HEK293 (cell line): ENCODE results near the gene FKBP10.

Experiments
- CTCF ChIA-PET: fragments of 350-600 bp; formaldehyde crosslinking; extraction: SDS; loops from one replicate; lab custom pipeline; 2021; ENCODE audit warnings: antibody characterized with exemption; lab: Yijun Ruan, JAX
- POLR2A ChIA-PET: fragments of 300-600 bp; formaldehyde crosslinking; extraction: SDS; loops from one replicate; lab custom pipeline; 2020; ENCODE audit warnings: antibody characterized with exemption, inconsistent platforms; lab: Yijun Ruan, JAX
- H3K27ac ChIP-seq: fragments of 200-500 bp; sonication (Bioruptor generic); 2 replicates; pipeline ENCODE4 v1.5.1; 2014; ENCODE audit warnings: low read depth, low read length, control low read depth, inconsistent platforms; ENCODE audit errors: extremely low read depth
- H3K36me3 ChIP-seq, 2 experiments: fragments of 200-500 bp in 1 of 2; sonication (Bioruptor generic) in 1 of 2; 1 replicate in 1 of 2; 2 replicates in 1 of 2; pipeline ENCODE4 v1.5.1; 2014 to 2017; ENCODE audit warnings: inconsistent platforms in 2 of 2, low read length in 2 of 2; ENCODE audit not compliant: control insufficient read depth in 2 of 2, insufficient read depth in 1 of 2
- H3K4me1 ChIP-seq: fragments of 200-500 bp; sonication (Bioruptor generic); 2 replicates; pipeline ENCODE4 v1.5.1; 2014; ENCODE audit warnings: mild to moderate bottlenecking, low read length, inconsistent platforms; ENCODE audit not compliant: control insufficient read depth, insufficient read depth
- H3K4me3 ChIP-seq: 2 replicates; pipeline ENCODE4 v1.5.1; 2011; ENCODE audit warnings: low read depth, mild to moderate bottlenecking, control low read depth, low read length, moderate library complexity
- H3K9me3 ChIP-seq: fragments of 200-500 bp; sonication (Bioruptor generic); 2 replicates; pipeline ENCODE4 v1.5.1; 2014; ENCODE audit warnings: low read depth, low read length, inconsistent platforms; ENCODE audit not compliant: control insufficient read depth, insufficient read depth
- GLI4 ChIP-seq: fragments of 450-650 bp; formaldehyde crosslinking; IDR thresholded peaks from 2 replicates; pipeline ENCODE4 v1.5.1; 2016; ENCODE audit warnings: missing biosample characterization, missing genetic modification characterization
- HOXC10 ChIP-seq: sonication (generic); formaldehyde crosslinking; IDR thresholded peaks from 2 replicates; pipeline ENCODE4 v1.8.1; 2023; ENCODE audit warnings: mild to moderate bottlenecking, missing genetic modification reagents
- HOXD13 ChIP-seq: sonication (generic); formaldehyde crosslinking; IDR thresholded peaks from 2 replicates; pipeline ENCODE4 v1.8.0; 2022; ENCODE audit warnings: missing genetic modification reagents, borderline replicate concordance
- KLF16 ChIP-seq: fragments of 450-650 bp; formaldehyde crosslinking; IDR thresholded peaks from 2 replicates; pipeline ENCODE4 v1.5.1; 2017; ENCODE audit warnings: missing biosample characterization, missing genetic modification characterization
- KLF9 ChIP-seq: fragments of 450-650 bp; formaldehyde crosslinking; IDR thresholded peaks from 2 replicates; pipeline ENCODE4 v1.5.1; 2016; ENCODE audit warnings: missing biosample characterization, missing genetic modification characterization, low read depth
- ZNF169 ChIP-seq: fragments of 450-650 bp; formaldehyde crosslinking; IDR thresholded peaks from 2 replicates; pipeline ENCODE4 v1.5.1; 2016; ENCODE audit warnings: missing biosample characterization, missing genetic modification characterization
- ZNF175 ChIP-seq: fragments of 450-650 bp; formaldehyde crosslinking; IDR thresholded peaks from 2 replicates; pipeline ENCODE4 v1.5.1; 2016; ENCODE audit warnings: missing biosample characterization, missing genetic modification characterization
- ZNF311 ChIP-seq: fragments of 450-650 bp; formaldehyde crosslinking; IDR thresholded peaks from 2 replicates; pipeline ENCODE4 v1.5.1; 2017; ENCODE audit warnings: missing biosample characterization, missing genetic modification characterization, borderline replicate concordance
- ZNF341 ChIP-seq: fragments of 450-650 bp; formaldehyde crosslinking; IDR thresholded peaks from 2 replicates; pipeline ENCODE4; 2016; ENCODE audit warnings: low read depth, missing biosample characterization, missing genetic modification characterization
- ZNF350 ChIP-seq: fragments of 450-650 bp; formaldehyde crosslinking; IDR thresholded peaks from 2 replicates; pipeline ENCODE4 v1.5.0; 2017; ENCODE audit warnings: missing biosample characterization, mild to moderate bottlenecking, missing genetic modification characterization
- ZNF433 ChIP-seq: fragments of 450-650 bp; formaldehyde crosslinking; IDR thresholded peaks from 2 replicates; pipeline ENCODE4 v1.5.1; 2016; ENCODE audit warnings: missing biosample characterization, missing genetic modification characterization, low read depth
- ZNF549 ChIP-seq: fragments of 450-650 bp; IDR thresholded peaks from 2 replicates; pipeline ENCODE4 v1.5.1; 2018; ENCODE audit warnings: missing biosample characterization, missing genetic modification characterization, mild to moderate bottlenecking, inconsistent platforms, moderate library complexity
- ZNF660 ChIP-seq: fragments of 450-650 bp; IDR thresholded peaks from 2 replicates; pipeline ENCODE4 v1.5.1; 2018; ENCODE audit warnings: missing biosample characterization, mild to moderate bottlenecking, missing genetic modification characterization
- ZNF664 ChIP-seq: fragments of 450-650 bp; formaldehyde crosslinking; IDR thresholded peaks from 2 replicates; pipeline ENCODE4 v1.5.1; 2016; ENCODE audit warnings: missing biosample characterization, missing genetic modification characterization
- ZNF677 ChIP-seq: fragments of 450-650 bp; IDR thresholded peaks from 2 replicates; pipeline ENCODE4 v1.5.0; 2018; ENCODE audit warnings: missing biosample characterization, mild to moderate bottlenecking, missing genetic modification characterization, moderate library complexity
- TF ChIP-seq, protein P1 (sequence below): fragments of 450-650 bp; formaldehyde crosslinking; IDR thresholded peaks from 2 replicates; pipeline ENCODE4 v1.5.1; 2016; ENCODE audit warnings: missing biosample characterization, missing genetic modification characterization
- TF ChIP-seq, protein P2 (sequence below): fragments of 450-650 bp; formaldehyde crosslinking; IDR thresholded peaks from 2 replicates; pipeline ENCODE4 v1.5.1; 2016; ENCODE audit warnings: missing biosample characterization, missing genetic modification characterization, low read depth
- TF ChIP-seq, protein P3 (sequence below): fragments of 450-650 bp; formaldehyde crosslinking; IDR thresholded peaks from 2 replicates; pipeline ENCODE4 v1.5.1; 2016; ENCODE audit warnings: missing biosample characterization, missing genetic modification characterization
- TF ChIP-seq, protein P4 (sequence below): fragments of 450-650 bp; formaldehyde crosslinking; IDR thresholded peaks from 2 replicates; pipeline ENCODE4 v1.5.1; 2016; ENCODE audit warnings: missing biosample characterization, missing genetic modification characterization
- TF ChIP-seq, protein P5 (sequence below): fragments of 450-650 bp; formaldehyde crosslinking; IDR thresholded peaks from 2 replicates; pipeline ENCODE4 v1.5.1; 2017; ENCODE audit warnings: missing biosample characterization, missing genetic modification characterization
- TF ChIP-seq, protein P6 (sequence below): fragments of 450-650 bp; formaldehyde crosslinking; IDR thresholded peaks from 2 replicates; pipeline ENCODE4 v1.5.1; 2017; ENCODE audit warnings: missing biosample characterization, missing genetic modification characterization

Gene FKBP10

DNA sequence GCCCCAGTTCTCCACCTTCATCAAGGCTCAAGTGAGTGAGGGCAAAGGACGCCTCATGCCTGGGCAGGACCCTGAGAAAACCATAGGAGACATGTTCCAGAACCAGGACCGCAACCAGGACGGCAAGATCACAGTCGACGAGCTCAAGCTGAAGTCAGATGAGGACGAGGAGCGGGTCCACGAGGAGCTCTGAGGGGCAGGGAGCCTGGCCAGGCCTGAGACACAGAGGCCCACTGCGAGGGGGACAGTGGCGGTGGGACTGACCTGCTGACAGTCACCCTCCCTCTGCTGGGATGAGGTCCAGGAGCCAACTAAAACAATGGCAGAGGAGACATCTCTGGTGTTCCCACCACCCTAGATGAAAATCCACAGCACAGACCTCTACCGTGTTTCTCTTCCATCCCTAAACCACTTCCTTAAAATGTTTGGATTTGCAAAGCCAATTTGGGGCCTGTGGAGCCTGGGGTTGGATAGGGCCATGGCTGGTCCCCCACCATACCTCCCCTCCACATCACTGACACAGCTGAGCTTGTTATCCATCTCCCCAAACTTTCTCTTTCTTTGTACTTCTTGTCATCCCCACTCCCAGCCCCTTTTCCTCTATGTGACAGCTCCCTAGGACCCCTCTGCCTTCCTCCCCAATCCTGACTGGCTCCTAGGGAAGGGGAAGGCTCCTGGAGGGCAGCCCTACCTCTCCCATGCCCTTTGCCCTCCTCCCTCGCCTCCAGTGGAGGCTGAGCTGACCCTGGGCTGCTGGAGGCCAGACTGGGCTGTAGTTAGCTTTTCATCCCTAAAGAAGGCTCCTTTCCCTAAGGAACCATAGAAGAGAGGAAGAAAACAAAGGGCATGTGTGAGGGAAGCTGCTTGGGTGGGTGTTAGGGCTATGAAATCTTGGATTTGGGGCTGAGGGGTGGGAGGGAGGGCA, 9.7 kb downstream of the FKBP10 start:
- peak; percentile 18; the same call in 1 of the 2 replicates for TF ChIP-seq ZNF341 (tag by site-specific recombination)
- no peak for TF ChIP-seq ZNF175 (tag by site-specific recombination)
- TF ChIP-seq, protein P1, sequence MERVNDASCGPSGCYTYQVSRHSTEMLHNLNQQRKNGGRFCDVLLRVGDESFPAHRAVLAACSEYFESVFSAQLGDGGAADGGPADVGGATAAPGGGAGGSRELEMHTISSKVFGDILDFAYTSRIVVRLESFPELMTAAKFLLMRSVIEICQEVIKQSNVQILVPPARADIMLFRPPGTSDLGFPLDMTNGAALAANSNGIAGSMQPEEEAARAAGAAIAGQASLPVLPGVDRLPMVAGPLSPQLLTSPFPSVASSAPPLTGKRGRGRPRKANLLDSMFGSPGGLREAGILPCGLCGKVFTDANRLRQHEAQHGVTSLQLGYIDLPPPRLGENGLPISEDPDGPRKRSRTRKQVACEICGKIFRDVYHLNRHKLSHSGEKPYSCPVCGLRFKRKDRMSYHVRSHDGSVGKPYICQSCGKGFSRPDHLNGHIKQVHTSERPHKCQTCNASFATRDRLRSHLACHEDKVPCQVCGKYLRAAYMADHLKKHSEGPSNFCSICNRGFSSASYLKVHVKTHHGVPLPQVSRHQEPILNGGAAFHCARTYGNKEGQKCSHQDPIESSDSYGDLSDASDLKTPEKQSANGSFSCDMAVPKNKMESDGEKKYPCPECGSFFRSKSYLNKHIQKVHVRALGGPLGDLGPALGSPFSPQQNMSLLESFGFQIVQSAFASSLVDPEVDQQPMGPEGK, result no peak
- ChIA-PET POLR2A (interaction anchor here (0.5 to 2.9 kb wide), 8 partner anchors 8 to 134 kb away, joined by 3 to 25 read pairs (median 6); partner anchors contain the start of genes EIF1, FKBP10 and P3H4), CTCF (interaction anchor here (0.6 to 0.7 kb wide), 2 partner anchors 20 to 358 kb away, joined by 3 read pairs; partner anchors contain the start of gene KCNH4)
- Histone ChIP-seq H3K9me3 (no peaks in the 10 kb centered on the region), H3K4me3 (no peak overlapping the region), H3K4me1 (no peaks in the 10 kb centered on the region), H3K27ac (peak overlapping the region; percentile 11; the same call in 1 of the 2 replicates), H3K36me3 (peaks cover 17 to 87% of the 10 kb centered on the region in 2 experiments)

DNA sequence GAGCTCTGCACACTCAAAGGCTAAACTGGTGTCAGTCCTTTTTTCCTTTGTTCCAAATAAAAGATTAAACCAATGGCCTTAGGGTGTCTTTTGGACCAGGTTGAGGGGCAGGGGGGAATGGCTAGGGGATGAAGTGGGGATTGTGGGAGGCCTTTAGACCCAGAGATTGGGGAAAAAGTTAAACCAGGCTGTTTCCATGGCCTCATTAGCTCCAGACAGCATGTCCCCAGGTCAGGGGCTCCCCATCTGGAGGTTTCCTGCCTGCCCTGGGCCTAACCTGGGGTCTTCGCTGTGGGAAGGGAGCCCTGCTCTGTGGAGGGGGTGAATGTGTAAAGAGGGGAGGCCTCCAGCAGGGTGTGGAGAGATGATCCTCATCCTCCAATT, 10.3 kb downstream of the FKBP10 start:
- ChIA-PET POLR2A (interaction anchor here (0.5 to 2.9 kb wide), 8 partner anchors 9 to 134 kb away, joined by 3 to 25 read pairs (median 6); partner anchors contain the start of genes EIF1, FKBP10 and P3H4), CTCF (no interaction called here)
- peaks cover 18 to 88% of the 10 kb centered on the region in 2 experiments for H3K36me3 ChIP-seq
- H3K27ac ChIP-seq, result no peak overlapping the region
- TF ChIP-seq ZNF549 (tag by site-specific recombination) (no peak), GLI4 (tag by site-specific recombination) (no peak), ZNF660 (tag by site-specific recombination) (no peak), KLF16 (no peak), ZNF311 (tag by site-specific recombination) (no peak), ZNF169 (tag by site-specific recombination) (no peak), ZNF433 (tag by site-specific recombination) (no peak), ZNF350 (tag by site-specific recombination) (no peak), ZNF677 (no peak), HOXD13 (no peak), HOXC10 (CRISPR knock-in tag) (no peak), KLF9 (tag by site-specific recombination) (no peak), ZNF664 (tag by site-specific recombination) (no peak)
- TF ChIP-seq, protein P2, sequence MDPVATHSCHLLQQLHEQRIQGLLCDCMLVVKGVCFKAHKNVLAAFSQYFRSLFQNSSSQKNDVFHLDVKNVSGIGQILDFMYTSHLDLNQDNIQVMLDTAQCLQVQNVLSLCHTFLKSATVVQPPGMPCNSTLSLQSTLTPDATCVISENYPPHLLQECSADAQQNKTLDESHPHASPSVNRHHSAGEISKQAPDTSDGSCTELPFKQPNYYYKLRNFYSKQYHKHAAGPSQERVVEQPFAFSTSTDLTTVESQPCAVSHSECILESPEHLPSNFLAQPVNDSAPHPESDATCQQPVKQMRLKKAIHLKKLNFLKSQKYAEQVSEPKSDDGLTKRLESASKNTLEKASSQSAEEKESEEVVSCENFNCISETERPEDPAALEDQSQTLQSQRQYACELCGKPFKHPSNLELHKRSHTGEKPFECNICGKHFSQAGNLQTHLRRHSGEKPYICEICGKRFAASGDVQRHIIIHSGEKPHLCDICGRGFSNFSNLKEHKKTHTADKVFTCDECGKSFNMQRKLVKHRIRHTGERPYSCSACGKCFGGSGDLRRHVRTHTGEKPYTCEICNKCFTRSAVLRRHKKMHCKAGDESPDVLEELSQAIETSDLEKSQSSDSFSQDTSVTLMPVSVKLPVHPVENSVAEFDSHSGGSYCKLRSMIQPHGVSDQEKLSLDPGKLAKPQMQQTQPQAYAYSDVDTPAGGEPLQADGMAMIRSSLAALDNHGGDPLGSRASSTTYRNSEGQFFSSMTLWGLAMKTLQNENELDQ (tag by site-specific recombination), result no peak
- TF ChIP-seq, protein P3, sequence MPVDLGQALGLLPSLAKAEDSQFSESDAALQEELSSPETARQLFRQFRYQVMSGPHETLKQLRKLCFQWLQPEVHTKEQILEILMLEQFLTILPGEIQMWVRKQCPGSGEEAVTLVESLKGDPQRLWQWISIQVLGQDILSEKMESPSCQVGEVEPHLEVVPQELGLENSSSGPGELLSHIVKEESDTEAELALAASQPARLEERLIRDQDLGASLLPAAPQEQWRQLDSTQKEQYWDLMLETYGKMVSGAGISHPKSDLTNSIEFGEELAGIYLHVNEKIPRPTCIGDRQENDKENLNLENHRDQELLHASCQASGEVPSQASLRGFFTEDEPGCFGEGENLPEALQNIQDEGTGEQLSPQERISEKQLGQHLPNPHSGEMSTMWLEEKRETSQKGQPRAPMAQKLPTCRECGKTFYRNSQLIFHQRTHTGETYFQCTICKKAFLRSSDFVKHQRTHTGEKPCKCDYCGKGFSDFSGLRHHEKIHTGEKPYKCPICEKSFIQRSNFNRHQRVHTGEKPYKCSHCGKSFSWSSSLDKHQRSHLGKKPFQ (tag by site-specific recombination), result no peak
- TF ChIP-seq, protein P4, sequence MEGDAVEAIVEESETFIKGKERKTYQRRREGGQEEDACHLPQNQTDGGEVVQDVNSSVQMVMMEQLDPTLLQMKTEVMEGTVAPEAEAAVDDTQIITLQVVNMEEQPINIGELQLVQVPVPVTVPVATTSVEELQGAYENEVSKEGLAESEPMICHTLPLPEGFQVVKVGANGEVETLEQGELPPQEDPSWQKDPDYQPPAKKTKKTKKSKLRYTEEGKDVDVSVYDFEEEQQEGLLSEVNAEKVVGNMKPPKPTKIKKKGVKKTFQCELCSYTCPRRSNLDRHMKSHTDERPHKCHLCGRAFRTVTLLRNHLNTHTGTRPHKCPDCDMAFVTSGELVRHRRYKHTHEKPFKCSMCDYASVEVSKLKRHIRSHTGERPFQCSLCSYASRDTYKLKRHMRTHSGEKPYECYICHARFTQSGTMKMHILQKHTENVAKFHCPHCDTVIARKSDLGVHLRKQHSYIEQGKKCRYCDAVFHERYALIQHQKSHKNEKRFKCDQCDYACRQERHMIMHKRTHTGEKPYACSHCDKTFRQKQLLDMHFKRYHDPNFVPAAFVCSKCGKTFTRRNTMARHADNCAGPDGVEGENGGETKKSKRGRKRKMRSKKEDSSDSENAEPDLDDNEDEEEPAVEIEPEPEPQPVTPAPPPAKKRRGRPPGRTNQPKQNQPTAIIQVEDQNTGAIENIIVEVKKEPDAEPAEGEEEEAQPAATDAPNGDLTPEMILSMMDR (tag by site-specific recombination), result no peak
- TF ChIP-seq, protein P5, sequence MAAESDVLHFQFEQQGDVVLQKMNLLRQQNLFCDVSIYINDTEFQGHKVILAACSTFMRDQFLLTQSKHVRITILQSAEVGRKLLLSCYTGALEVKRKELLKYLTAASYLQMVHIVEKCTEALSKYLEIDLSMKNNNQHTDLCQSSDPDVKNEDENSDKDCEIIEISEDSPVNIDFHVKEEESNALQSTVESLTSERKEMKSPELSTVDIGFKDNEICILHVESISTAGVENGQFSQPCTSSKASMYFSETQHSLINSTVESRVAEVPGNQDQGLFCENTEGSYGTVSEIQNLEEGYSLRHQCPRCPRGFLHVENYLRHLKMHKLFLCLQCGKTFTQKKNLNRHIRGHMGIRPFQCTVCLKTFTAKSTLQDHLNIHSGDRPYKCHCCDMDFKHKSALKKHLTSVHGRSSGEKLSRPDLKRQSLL (tag by site-specific recombination), result no peak
- TF ChIP-seq, protein P6, sequence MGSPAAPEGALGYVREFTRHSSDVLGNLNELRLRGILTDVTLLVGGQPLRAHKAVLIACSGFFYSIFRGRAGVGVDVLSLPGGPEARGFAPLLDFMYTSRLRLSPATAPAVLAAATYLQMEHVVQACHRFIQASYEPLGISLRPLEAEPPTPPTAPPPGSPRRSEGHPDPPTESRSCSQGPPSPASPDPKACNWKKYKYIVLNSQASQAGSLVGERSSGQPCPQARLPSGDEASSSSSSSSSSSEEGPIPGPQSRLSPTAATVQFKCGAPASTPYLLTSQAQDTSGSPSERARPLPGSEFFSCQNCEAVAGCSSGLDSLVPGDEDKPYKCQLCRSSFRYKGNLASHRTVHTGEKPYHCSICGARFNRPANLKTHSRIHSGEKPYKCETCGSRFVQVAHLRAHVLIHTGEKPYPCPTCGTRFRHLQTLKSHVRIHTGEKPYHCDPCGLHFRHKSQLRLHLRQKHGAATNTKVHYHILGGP, result no peak
- no peaks in the 10 kb centered on the region for H3K4me1 ChIP-seq
- no peaks in the 10 kb centered on the region for H3K9me3 ChIP-seq
- H3K4me3 ChIP-seq, result no peak overlapping the region
